Mesothelial cell of epicardium (in vitro differentiated cells): Measurements from ENCODE around the gene HAND2. TPM values are rescaled to one million over a fixed set of nuclear protein-coding genes. Genes with fewer than 3 reads are reported as not detected.
A peak's percentile ranks its signal among the peaks of the same experiment; 100 is the strongest.

Experiments
- DNase-seq, 2 experiments: peaks; one replicate each; pipeline ENCODE4 v3.0.0; 2021; ENCODE audit warnings: low spot score in 2 of 2; ENCODE audit not compliant: unreplicated experiment in 2 of 2
- H3K27ac Mint-ChIP-seq: 2 replicates; pipeline ENCODE4 v1.8.0; 2021; ENCODE audit warnings: mixed read lengths
- H3K27me3 Mint-ChIP-seq: 2 replicates; pipeline ENCODE4 v1.8.0; 2021; ENCODE audit warnings: low read depth, mixed read lengths
- H3K36me3 Mint-ChIP-seq: 2 replicates; pipeline ENCODE4 v1.8.0; 2021; ENCODE audit warnings: mixed read lengths
- H3K4me1 Mint-ChIP-seq: 2 replicates; pipeline ENCODE4 v1.8.0; 2021; ENCODE audit warnings: mixed read lengths
- H3K4me3 Mint-ChIP-seq: 2 replicates; pipeline ENCODE4 v1.8.0; 2021; ENCODE audit warnings: mild to moderate bottlenecking, moderate library complexity, mixed read lengths
- H3K9me3 Mint-ChIP-seq: 2 replicates; pipeline ENCODE4 v1.8.0; 2021; ENCODE audit warnings: mixed read lengths
- CTCF ChIP-seq: fragments of 200-600 bp; sonication (generic); IDR thresholded peaks from one replicate; pipeline ENCODE4 v1.5.0; 2021; ENCODE audit warnings: antibody characterized with exemption; ENCODE audit not compliant: unreplicated experiment
- total RNA-seq: library from RNA; stranded (reverse); gene quantifications from 3 replicates; pipeline ENCODE4 v1.2.1, GENCODE V29; 2021

Gene HAND2
- total RNA-seq, 1 donor from 2014 or later: 34.3 TPM

- Mint-ChIP-seq H3K36me3 (peaks cover 5% of the 10 kb centered on the region), H3K4me1 (peaks cover 52% of the 10 kb centered on the region), H3K27me3 (peaks cover 37% of the 10 kb centered on the region), H3K9me3 (no peaks in the 10 kb centered on the region), H3K4me3 (peak overlapping the region; percentile 56), H3K27ac (peak overlapping the region; percentile 12)
- TF ChIP-seq CTCF: peak; percentile 39
- peak in 1 of 2 experiments; percentile 66 for DNase-seq
Measured at GRCh38 chr4:173505924-173506518, 24.0 kb downstream of the HAND2 start.

- Mint-ChIP-seq H3K9me3 (peaks cover 3% of the 10 kb centered on the region), H3K4me3 (no peak overlapping the region), H3K27ac (peak overlapping the region; percentile 9), H3K27me3 (peaks cover 39% of the 10 kb centered on the region), H3K36me3 (peaks cover 3% of the 10 kb centered on the region), H3K4me1 (peaks cover 46% of the 10 kb centered on the region)
- TF ChIP-seq CTCF: no peak
- DNase-seq: no peak
Measured at GRCh38 chr4:173504181-173504503, 25.9 kb downstream of the HAND2 start.

- H3K27me3 Mint-ChIP-seq: peaks cover 39% of the 10 kb centered on the region
- H3K4me1 Mint-ChIP-seq: peaks cover 41% of the 10 kb centered on the region
- DNase-seq: no peak
- H3K9me3 Mint-ChIP-seq: peaks cover 3% of the 10 kb centered on the region
- peak overlapping the region; percentile 9 for H3K27ac Mint-ChIP-seq
- H3K4me3 Mint-ChIP-seq: no peak overlapping the region
- TF ChIP-seq CTCF: no peak
- H3K36me3 Mint-ChIP-seq: peaks cover 3% of the 10 kb centered on the region
Measured at GRCh38 chr4:173503330-173504180, 26.5 kb downstream of the HAND2 start.

GRCh38 chr4:173502282-173502681, 27.7 kb downstream of the HAND2 start:
- peaks cover 3% of the 10 kb centered on the region for H3K36me3 Mint-ChIP-seq
- DNase-seq: no peak
- H3K27ac Mint-ChIP-seq: no peak overlapping the region
- no peak overlapping the region for H3K4me3 Mint-ChIP-seq
- no peak for TF ChIP-seq CTCF
- peaks cover 30% of the 10 kb centered on the region for H3K4me1 Mint-ChIP-seq
- peaks cover 3% of the 10 kb centered on the region for H3K9me3 Mint-ChIP-seq
- peaks cover 27% of the 10 kb centered on the region for H3K27me3 Mint-ChIP-seq

GRCh38 chr4:173501592-173502150, 28.4 kb downstream of the HAND2 start:
- H3K4me1 Mint-ChIP-seq: peaks cover 26% of the 10 kb centered on the region
- H3K36me3 Mint-ChIP-seq: peaks cover 3% of the 10 kb centered on the region
- H3K27me3 Mint-ChIP-seq: peaks cover 23% of the 10 kb centered on the region
- H3K4me3 Mint-ChIP-seq: no peak overlapping the region
- peaks cover 3% of the 10 kb centered on the region for H3K9me3 Mint-ChIP-seq
- H3K27ac Mint-ChIP-seq: peak overlapping the region; percentile 4
- DNase-seq: no peak
- no peak for TF ChIP-seq CTCF
